ENCODE results near the gene IFIT2.

DNA sequence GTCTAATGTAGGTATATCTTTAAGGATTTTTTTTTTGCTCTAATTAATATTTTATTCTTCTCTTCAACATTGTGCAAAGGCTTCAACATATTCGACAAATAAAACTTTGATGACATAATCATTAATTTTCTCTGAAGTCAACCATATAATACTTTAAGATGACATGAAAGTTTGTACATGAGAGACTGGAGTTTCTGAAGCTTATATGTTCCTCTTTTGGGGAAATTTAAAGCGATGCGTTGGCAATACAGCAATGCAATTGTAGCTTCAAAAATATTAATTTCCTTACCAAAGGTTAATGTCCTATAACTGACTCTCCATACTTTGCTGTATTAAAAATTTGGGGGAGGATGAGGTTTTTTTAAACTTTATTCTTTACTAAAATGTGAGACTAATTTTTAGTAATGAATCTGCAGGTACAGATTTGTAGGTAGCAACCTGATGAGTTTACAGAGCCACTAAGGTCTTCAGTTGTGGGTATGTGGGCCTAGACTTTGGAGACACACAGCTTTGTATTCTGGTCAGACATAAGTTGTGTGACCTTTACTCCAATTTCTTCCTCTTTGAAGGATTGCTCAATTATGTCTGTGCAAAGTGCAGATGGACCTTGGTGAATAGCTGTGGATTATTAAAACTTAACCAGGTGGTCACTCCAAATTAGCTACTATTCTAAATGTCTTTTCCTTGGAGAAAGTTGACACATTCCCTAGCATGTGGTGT lies 32.3 kb upstream of the IFIT2 start:
- TF ChIP-seq, protein P1, sequence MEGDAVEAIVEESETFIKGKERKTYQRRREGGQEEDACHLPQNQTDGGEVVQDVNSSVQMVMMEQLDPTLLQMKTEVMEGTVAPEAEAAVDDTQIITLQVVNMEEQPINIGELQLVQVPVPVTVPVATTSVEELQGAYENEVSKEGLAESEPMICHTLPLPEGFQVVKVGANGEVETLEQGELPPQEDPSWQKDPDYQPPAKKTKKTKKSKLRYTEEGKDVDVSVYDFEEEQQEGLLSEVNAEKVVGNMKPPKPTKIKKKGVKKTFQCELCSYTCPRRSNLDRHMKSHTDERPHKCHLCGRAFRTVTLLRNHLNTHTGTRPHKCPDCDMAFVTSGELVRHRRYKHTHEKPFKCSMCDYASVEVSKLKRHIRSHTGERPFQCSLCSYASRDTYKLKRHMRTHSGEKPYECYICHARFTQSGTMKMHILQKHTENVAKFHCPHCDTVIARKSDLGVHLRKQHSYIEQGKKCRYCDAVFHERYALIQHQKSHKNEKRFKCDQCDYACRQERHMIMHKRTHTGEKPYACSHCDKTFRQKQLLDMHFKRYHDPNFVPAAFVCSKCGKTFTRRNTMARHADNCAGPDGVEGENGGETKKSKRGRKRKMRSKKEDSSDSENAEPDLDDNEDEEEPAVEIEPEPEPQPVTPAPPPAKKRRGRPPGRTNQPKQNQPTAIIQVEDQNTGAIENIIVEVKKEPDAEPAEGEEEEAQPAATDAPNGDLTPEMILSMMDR (IDR thresholded peaks at IDR 0.05; ENCODE audit: low read depth, low read length), result no peak
- no peak for TF ChIP-seq EZH2phosphoT487 (IDR thresholded peaks at IDR 0.05; ENCODE audit: low read depth)

Measured in OCI-LY3 (cell line).